ENCODE results near the gene RPAP3.
"Not testable (repeated sequence)": the region's sequence is repeated elsewhere in the genome, so short reads cannot be mapped to it uniquely, and the experiment has no call there.

RPAP3 gene

DNA sequence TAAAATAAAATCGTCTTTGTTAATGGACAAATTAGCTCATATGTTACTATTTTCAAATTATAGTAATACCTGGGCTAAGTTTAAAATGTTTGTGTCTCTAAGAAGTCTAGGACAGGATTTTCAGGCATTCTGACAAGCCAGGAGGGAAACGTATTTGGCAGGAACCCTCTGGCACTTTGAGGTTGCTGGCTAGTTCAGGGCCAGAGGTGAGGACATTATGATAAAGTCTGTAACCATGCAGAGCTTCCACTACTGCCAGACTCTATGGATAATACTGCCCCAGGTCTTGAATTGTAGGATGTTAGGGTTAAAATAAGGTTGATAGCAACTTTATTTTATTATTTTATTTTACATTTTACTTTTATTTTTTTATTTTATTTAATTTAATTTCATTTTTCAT lies 56.4 kb downstream of the RPAP3 start:
- Histone ChIP-seq H3K79me2 (ENCODE audit: insufficient read depth, low read length) (no peaks in the 10 kb centered on the region), H4K20me1 (ENCODE audit: low read depth, low read length) (no peaks in the 10 kb centered on the region), H3K36me3 (ENCODE audit: low read length) (peaks cover 10% of the 10 kb centered on the region; the same call in 1 of the 2 replicates), H3K9me3 (ENCODE audit: insufficient read depth, low read length) (0 out of 2 replicates have a peak, but pooled peaks cover 5% of the 10 kb centered on the region), H3F3A (ENCODE audit: insufficient read depth) (peaks cover 11% of the 10 kb centered on the region; the same call in 1 of the 2 replicates), H3K4me2 (ENCODE audit: low read depth, low read length, poor library complexity, severe bottlenecking) (no peak overlapping the region), H3K4me3 (ENCODE audit: insufficient read depth, low read length, poor library complexity, severe bottlenecking) (no peak overlapping the region), H3K9me2 (replicated peaks; ENCODE audit: insufficient read depth, low read length) (no peaks in the 10 kb centered on the region), H3K27me3 (ENCODE audit: low read length) (no peaks in the 10 kb centered on the region), H2AFZ (ENCODE audit: low read depth, low read length, severe bottlenecking) (no peak overlapping the region), H3K9ac (ENCODE audit: low read length) (no peak overlapping the region), H3K27ac (ENCODE audit: low read depth, low read length) (no peak overlapping the region)
- TF ChIP-seq EZH2phosphoT487 (conservative IDR thresholded peaks at IDR 0.05; ENCODE audit: low read length) = no peak

DNA sequence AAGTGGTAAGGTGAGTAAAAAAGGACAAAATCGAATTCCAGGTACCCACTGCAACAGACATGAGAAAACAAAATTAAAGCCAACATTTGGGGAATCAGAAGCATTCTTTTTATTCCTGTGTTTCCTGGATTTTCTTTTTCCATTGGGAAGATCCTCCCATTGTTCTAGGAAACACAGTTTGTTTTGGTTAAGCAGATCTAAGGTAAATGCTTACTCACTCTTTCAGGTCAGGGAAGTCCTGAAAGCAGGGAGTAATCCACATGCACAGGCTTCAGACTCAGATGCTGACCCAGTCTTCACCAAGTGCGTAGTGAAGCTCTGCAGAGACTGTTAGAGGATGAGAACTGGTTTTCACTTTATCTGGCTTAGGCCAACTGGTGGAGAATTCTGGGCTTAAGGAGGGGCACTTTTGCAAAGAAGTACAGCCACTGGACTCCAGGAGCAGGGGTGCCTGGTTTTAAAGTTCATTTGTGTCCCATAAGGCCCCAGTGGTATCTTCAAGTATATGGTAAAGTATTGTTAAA lies 57.7 kb downstream of the RPAP3 start:
- Histone ChIP-seq H3K4me2 (ENCODE audit: low read depth, low read length, poor library complexity, severe bottlenecking) (no peak overlapping the region), H3K27me3 (ENCODE audit: low read length) (no peaks in the 10 kb centered on the region), H3K9me2 (replicated peaks; ENCODE audit: insufficient read depth, low read length) (no peaks in the 10 kb centered on the region), H3K9me3 (ENCODE audit: insufficient read depth, low read length) (0 out of 2 replicates have a peak, but pooled peaks cover 5% of the 10 kb centered on the region), H3K27ac (ENCODE audit: low read depth, low read length) (no peak overlapping the region), H3K36me3 (ENCODE audit: low read length) (peaks cover 19% of the 10 kb centered on the region), H2AFZ (ENCODE audit: low read depth, low read length, severe bottlenecking) (no peak overlapping the region), H3K9ac (ENCODE audit: low read length) (no peak overlapping the region), H4K20me1 (ENCODE audit: low read depth, low read length) (no peaks in the 10 kb centered on the region), H3F3A (ENCODE audit: insufficient read depth) (peaks cover 11% of the 10 kb centered on the region; the same call in 1 of the 2 replicates), H3K4me3 (ENCODE audit: insufficient read depth, low read length, poor library complexity, severe bottlenecking) (no peak overlapping the region), H3K79me2 (ENCODE audit: insufficient read depth, low read length) (no peaks in the 10 kb centered on the region)
- TF ChIP-seq, protein P1, sequence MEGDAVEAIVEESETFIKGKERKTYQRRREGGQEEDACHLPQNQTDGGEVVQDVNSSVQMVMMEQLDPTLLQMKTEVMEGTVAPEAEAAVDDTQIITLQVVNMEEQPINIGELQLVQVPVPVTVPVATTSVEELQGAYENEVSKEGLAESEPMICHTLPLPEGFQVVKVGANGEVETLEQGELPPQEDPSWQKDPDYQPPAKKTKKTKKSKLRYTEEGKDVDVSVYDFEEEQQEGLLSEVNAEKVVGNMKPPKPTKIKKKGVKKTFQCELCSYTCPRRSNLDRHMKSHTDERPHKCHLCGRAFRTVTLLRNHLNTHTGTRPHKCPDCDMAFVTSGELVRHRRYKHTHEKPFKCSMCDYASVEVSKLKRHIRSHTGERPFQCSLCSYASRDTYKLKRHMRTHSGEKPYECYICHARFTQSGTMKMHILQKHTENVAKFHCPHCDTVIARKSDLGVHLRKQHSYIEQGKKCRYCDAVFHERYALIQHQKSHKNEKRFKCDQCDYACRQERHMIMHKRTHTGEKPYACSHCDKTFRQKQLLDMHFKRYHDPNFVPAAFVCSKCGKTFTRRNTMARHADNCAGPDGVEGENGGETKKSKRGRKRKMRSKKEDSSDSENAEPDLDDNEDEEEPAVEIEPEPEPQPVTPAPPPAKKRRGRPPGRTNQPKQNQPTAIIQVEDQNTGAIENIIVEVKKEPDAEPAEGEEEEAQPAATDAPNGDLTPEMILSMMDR (IDR thresholded peaks at IDR 0.05; ENCODE audit: insufficient read depth, low read length, poor library complexity, severe bottlenecking) = no peak
- TF ChIP-seq EZH2phosphoT487 (conservative IDR thresholded peaks at IDR 0.05; ENCODE audit: low read length) = no peak

DNA sequence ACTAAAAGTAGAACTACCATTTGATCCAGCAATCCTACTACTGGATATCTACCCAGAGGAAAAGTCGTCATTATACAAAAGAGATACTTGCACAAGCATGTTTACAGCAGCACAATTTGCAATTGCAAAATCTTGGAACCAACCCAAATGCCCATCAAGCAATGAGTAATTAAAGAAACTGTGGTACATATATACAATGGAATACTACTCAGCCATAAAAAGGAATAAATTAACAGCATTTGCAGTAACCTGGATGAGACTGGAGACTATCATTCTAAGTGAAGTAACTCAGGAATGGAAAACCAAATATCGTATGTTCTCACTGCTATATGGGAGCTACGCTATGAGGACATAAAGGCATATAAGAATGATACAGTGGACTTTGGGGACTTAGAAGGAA lies 63.5 kb downstream of the RPAP3 start:
- H3K4me2 ChIP-seq (ENCODE audit: low read depth, low read length, poor library complexity, severe bottlenecking); H3F3A ChIP-seq (ENCODE audit: insufficient read depth); H3K4me3 ChIP-seq (ENCODE audit: insufficient read depth, low read length, poor library complexity, severe bottlenecking); H3K9me2 ChIP-seq (replicated peaks; ENCODE audit: insufficient read depth, low read length); H3K27ac ChIP-seq (ENCODE audit: low read depth, low read length); H3K9me3 ChIP-seq (ENCODE audit: insufficient read depth, low read length); H3K79me2 ChIP-seq (ENCODE audit: insufficient read depth, low read length); H4K20me1 ChIP-seq (ENCODE audit: low read depth, low read length); H3K27me3 ChIP-seq (ENCODE audit: low read length); H2AFZ ChIP-seq (ENCODE audit: low read depth, low read length, severe bottlenecking); H3K9ac ChIP-seq (ENCODE audit: low read length): not testable (repeated sequence)
- H3K36me3 ChIP-seq (ENCODE audit: low read length) = peaks cover 21% of the 10 kb centered on the region

DNA sequence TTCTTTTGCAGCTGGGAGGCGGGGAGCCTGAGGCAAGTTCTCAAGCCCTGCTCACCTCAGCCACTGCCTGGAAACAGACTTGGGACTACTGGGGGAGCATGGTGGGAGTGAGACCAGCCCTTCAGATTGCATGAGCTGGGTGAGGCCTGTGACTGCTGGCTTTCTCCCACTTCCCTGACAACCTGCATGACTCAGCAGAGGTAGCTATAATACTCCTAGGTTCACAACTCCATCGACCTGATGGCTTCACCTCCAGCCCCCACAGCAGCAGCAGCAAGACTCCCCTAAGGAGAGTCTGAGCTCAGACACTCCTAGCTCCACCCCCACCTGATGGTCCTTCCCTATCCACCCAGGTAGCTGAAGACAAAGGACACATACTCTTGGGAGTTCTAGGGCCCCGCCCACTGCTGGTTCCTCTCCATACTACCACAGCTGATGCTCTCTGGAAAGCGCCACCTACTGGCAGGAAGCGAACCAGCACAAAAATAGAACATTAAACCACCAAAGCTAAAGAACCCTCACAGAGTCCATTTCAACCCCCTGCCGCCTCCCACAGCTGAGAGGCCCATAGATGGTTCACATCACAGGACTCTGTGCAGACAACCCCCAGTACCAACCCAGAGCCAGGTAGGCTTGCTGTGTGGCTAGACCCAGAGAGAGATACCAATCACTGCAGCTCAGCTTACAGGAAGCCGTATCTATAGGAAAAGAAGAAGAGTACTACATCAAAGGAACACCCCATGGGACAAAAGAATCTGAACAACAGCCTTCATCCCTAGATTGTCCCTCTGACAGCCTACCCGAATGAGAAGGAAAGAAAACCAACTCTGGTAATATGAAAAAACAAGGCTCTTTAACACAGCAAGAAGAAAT lies 68.7 kb downstream of the RPAP3 start:
- TF ChIP-seq EZH2phosphoT487 (conservative IDR thresholded peaks at IDR 0.05; ENCODE audit: low read length) = no peak
- TF ChIP-seq, protein P1 (IDR thresholded peaks at IDR 0.05; ENCODE audit: insufficient read depth, low read length, poor library complexity, severe bottlenecking) = peak; percentile 93
- Histone ChIP-seq H3K4me2 (ENCODE audit: low read depth, low read length, poor library complexity, severe bottlenecking) (no peak overlapping the region), H3K9me2 (replicated peaks; ENCODE audit: insufficient read depth, low read length) (no peaks in the 10 kb centered on the region), H3K9ac (ENCODE audit: low read length) (no peak overlapping the region), H3K36me3 (ENCODE audit: low read length) (no peaks in the 10 kb centered on the region), H3K79me2 (ENCODE audit: insufficient read depth, low read length) (no peaks in the 10 kb centered on the region), H3F3A (ENCODE audit: insufficient read depth) (peaks cover 17% of the 10 kb centered on the region; the same call in 1 of the 2 replicates), H2AFZ (ENCODE audit: low read depth, low read length, severe bottlenecking) (no peak overlapping the region), H3K27ac (ENCODE audit: low read depth, low read length) (no peak overlapping the region), H4K20me1 (ENCODE audit: low read depth, low read length) (no peaks in the 10 kb centered on the region), H3K9me3 (ENCODE audit: insufficient read depth, low read length) (no peaks in the 10 kb centered on the region), H3K27me3 (ENCODE audit: low read length) (no peaks in the 10 kb centered on the region), H3K4me3 (ENCODE audit: insufficient read depth, low read length, poor library complexity, severe bottlenecking) (no peak overlapping the region)

DNA sequence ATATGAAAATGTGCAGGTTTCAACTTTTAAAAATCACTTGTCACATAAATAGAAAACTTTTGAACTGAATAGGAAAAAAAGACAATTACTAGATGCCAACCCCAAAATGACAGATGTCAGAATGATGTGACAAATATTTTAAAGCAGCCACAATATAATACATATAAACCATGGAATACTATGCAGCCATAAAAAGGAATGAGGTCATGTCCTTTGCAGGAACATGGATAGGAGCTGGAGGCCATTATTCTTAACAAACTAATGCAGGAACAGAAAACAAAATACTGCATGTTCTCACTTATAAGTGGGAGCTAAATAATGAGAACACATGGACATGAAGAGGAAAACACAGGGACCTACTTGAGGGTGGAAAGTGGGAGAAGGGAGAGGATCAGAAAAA lies 70.1 kb downstream of the RPAP3 start:
- peaks cover 17% of the 10 kb centered on the region; the same call in 1 of the 2 replicates for H3F3A ChIP-seq (ENCODE audit: insufficient read depth)
- H3K4me3 ChIP-seq (ENCODE audit: insufficient read depth, low read length, poor library complexity, severe bottlenecking); H3K79me2 ChIP-seq (ENCODE audit: insufficient read depth, low read length); H3K27ac ChIP-seq (ENCODE audit: low read depth, low read length); H2AFZ ChIP-seq (ENCODE audit: low read depth, low read length, severe bottlenecking); H3K4me2 ChIP-seq (ENCODE audit: low read depth, low read length, poor library complexity, severe bottlenecking); H3K27me3 ChIP-seq (ENCODE audit: low read length); H3K9ac ChIP-seq (ENCODE audit: low read length); H4K20me1 ChIP-seq (ENCODE audit: low read depth, low read length); H3K36me3 ChIP-seq (ENCODE audit: low read length); H3K9me2 ChIP-seq (replicated peaks; ENCODE audit: insufficient read depth, low read length); H3K9me3 ChIP-seq (ENCODE audit: insufficient read depth, low read length): not testable (repeated sequence)
